Activated naive CD4-positive, alpha-beta T cell treated with anti-CD3 and anti-CD28 coated beads for 36 hours (primary cell): Measurements from ENCODE around the gene DNM1. TPM values are rescaled to one million over a fixed set of nuclear protein-coding genes. Genes with fewer than 3 reads are reported as not detected.
"Not testable (repeated sequence)": the region's sequence is repeated elsewhere in the genome, so short reads cannot be mapped to it uniquely, and the experiment has no call there.

Experiments used
- CTCF ChIA-PET: fragments of 350-600 bp; sonication (Branson Sonifier 250); formaldehyde crosslinking; loops from one replicate; lab custom pipeline; 2021; ENCODE audit warnings: antibody characterized with exemption; lab: Charles Lee
- DNase-seq: peaks from one replicate; pipeline ENCODE4 v3.0.0-alpha.2; 2020
- H3K27ac Mint-ChIP-seq: one replicate; pipeline ENCODE4 v1.8.0; 2021; ENCODE audit warnings: mild to moderate bottlenecking, mixed read lengths
- H3K27me3 Mint-ChIP-seq: one replicate; pipeline ENCODE4 v1.8.0; 2021; ENCODE audit warnings: low read depth, mixed read lengths
- H3K36me3 Mint-ChIP-seq: one replicate; pipeline ENCODE4 v1.8.0; 2021; ENCODE audit warnings: low read depth, mixed read lengths
- H3K4me1 Mint-ChIP-seq: one replicate; pipeline ENCODE4 v1.8.0; 2021; ENCODE audit warnings: low read depth, mixed read lengths
- H3K4me3 Mint-ChIP-seq: one replicate; pipeline ENCODE4 v1.8.0; 2021; ENCODE audit warnings: mild to moderate bottlenecking, moderate library complexity, mixed read lengths
- H3K9me3 Mint-ChIP-seq: one replicate; pipeline ENCODE4 v1.8.0; 2021; ENCODE audit warnings: mixed read lengths
- intact Hi-C: fragments of 100-400 bp; cut with micrococcal nuclease; formaldehyde crosslinking; loops from one replicate; pipeline ENCODE4 v1.15.1; 2023
- total RNA-seq, 2 experiments: library from RNA; stranded (reverse); gene quantifications; one replicate each; pipeline ENCODE4 v1.2.3, GENCODE V29; 2021

DNM1 gene
- total RNA-seq, 2 experiments from 2014 or later = 0.07 to 0.77 TPM

GRCh38 chr9:128266868-128267590, 63.9 kb downstream of the DNM1 start:
- no peak for DNase-seq
- Mint-ChIP-seq H3K27me3 (no peaks in the 10 kb centered on the region), H3K27ac (no peak overlapping the region), H3K4me1 (no peaks in the 10 kb centered on the region), H3K4me3 (no peak overlapping the region), H3K9me3 (no peaks in the 10 kb centered on the region), H3K36me3 (peaks cover 11% of the 10 kb centered on the region)
- intact Hi-C loops = no loop called here
- CTCF ChIA-PET = interaction anchor here (0.8 to 1.4 kb wide), 2 partner anchors 12 to 131 kb away, joined by 3 to 5 read pairs; no protein-coding TSS in a partner anchor

GRCh38 chr9:128271112-128271511, 67.9 kb downstream of the DNM1 start:
- H3K4me3 Mint-ChIP-seq = no peak overlapping the region
- H3K36me3 Mint-ChIP-seq = peaks cover 11% of the 10 kb centered on the region
- peaks cover 10% of the 10 kb centered on the region for H3K4me1 Mint-ChIP-seq
- H3K27ac Mint-ChIP-seq = no peak overlapping the region
- no peaks in the 10 kb centered on the region for H3K27me3 Mint-ChIP-seq
- H3K9me3 Mint-ChIP-seq = no peaks in the 10 kb centered on the region
- CTCF ChIA-PET = interaction anchor here (0.6 to 1.0 kb wide), 2 partner anchors 24 to 188 kb away, joined by 3 read pairs; no protein-coding TSS in a partner anchor
- DNase-seq = no peak
- intact Hi-C loops = no loop called here

DNA sequence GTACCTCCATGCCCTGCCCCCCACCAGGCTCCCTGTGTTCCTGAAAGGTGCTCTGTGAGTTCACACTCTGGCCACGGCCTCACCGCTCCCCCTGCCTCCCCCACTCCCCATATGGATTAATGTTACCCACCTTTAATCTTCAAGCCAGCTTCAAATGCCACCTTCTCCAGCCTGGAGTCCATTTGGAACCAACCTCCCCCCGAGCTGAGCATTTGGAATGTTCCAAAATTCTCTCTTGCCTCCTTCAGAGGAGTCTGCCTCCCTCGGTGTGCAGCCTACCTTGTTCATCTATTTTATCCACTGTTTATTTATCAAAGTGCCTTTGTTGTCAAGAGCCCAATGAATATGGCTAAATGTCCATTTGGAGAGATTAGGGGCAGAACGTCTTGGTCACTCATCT, 68.3 kb downstream of the DNM1 start:
- no peaks in the 10 kb centered on the region for H3K27me3 Mint-ChIP-seq
- H3K27ac Mint-ChIP-seq = no peak overlapping the region

DNA sequence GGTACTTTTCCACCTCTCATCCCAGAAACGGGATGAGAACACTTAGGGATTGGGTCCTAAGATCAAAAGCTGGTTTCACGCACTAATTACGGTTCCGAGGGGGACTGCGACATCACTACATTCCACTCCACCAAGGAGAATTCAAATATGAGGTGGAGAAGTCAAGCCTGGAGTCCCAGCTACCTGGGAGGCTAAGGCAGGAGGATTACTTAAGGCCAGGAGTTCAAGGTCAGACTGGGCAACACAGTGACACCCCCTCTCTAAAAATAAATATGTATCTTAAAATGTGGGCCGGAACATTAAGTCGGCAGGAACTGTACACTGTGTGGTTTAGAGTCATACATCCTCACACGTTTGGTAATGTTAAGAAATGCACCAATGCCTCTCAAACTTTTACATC, 71.1 kb downstream of the DNM1 start:
- Mint-ChIP-seq H3K36me3 (peaks cover 9% of the 10 kb centered on the region), H3K27ac (no peak overlapping the region), H3K4me1 (peaks cover 27% of the 10 kb centered on the region), H3K4me3 (peak overlapping the region; percentile 15), H3K9me3 (no peaks in the 10 kb centered on the region), H3K27me3 (no peaks in the 10 kb centered on the region)
- DNase-seq = no peak
- CTCF ChIA-PET = interaction anchor here (0.6 kb wide), 1 partner anchor 70 kb away, joined by 4 read pairs; no protein-coding TSS in a partner anchor
- intact Hi-C loops = no loop called here

More for the DNA sequence above, 68.3 kb downstream of the DNM1 start:
- Mint-ChIP-seq H3K4me3 (no peak overlapping the region), H3K36me3 (peaks cover 11% of the 10 kb centered on the region), H3K4me1 (peaks cover 12% of the 10 kb centered on the region), H3K9me3 (no peaks in the 10 kb centered on the region)
- CTCF ChIA-PET = interaction anchor here (0.6 to 1.0 kb wide), 2 partner anchors 11 to 23 kb away, joined by 3 read pairs; no protein-coding TSS in a partner anchor
- intact Hi-C loops = no loop called here
- no peak for DNase-seq

- Mint-ChIP-seq H3K9me3 (no peaks in the 10 kb centered on the region), H3K27me3 (no peaks in the 10 kb centered on the region), H3K36me3 (peaks cover 12% of the 10 kb centered on the region), H3K4me1 (peaks cover 32% of the 10 kb centered on the region), H3K4me3 (peak within 1 kb of the TSS; percentile 94), H3K27ac (peak within 1 kb of the TSS; percentile 86)
- CTCF ChIA-PET = interaction anchor here (0.8 to 1.2 kb wide), 2 partner anchors 20 to 66 kb away, joined by 3 to 4 read pairs; no protein-coding TSS in a partner anchor
- no peak for DNase-seq
- intact Hi-C loops = loop anchor here (1.0 to 5.0 kb wide), 9 partner anchors 25 to 449 kb away; partner anchors contain the start of genes CIZ1, COQ4, SPTAN1 and TRUB2
These were observed 72.2 kb downstream of the DNM1 start, which contains the start of gene GOLGA2 for GRCh38 chr9:128275198-128276007. GOLGA2 (minus strand) TSS chr9:128276007; CDS start chr9:128275976, 31 bp downstream.

- intact Hi-C loops = loop anchor here (1.0 to 5.0 kb wide), 9 partner anchors 26 to 448 kb away; partner anchors contain the start of genes CIZ1, COQ4, SPTAN1 and TRUB2
- DNase-seq = peak; percentile 100
- H3K27me3 Mint-ChIP-seq = no peaks in the 10 kb centered on the region
- CTCF ChIA-PET = interaction anchor here (0.8 to 1.2 kb wide), 2 partner anchors 21 to 65 kb away, joined by 3 to 4 read pairs; no protein-coding TSS in a partner anchor
- peaks cover 12% of the 10 kb centered on the region for H3K36me3 Mint-ChIP-seq
- H3K27ac Mint-ChIP-seq = peak within 1 kb of the TSS; percentile 86
- H3K9me3 Mint-ChIP-seq = no peaks in the 10 kb centered on the region
- H3K4me1 Mint-ChIP-seq = peaks cover 32% of the 10 kb centered on the region
- H3K4me3 Mint-ChIP-seq = peak within 1 kb of the TSS; percentile 94
These were observed 72.9 kb downstream of the DNM1 start, which contains the start of gene SWI5 for GRCh38 chr9:128276008-128276573. SWI5 (plus strand) TSS chr9:128276276.

DNA sequence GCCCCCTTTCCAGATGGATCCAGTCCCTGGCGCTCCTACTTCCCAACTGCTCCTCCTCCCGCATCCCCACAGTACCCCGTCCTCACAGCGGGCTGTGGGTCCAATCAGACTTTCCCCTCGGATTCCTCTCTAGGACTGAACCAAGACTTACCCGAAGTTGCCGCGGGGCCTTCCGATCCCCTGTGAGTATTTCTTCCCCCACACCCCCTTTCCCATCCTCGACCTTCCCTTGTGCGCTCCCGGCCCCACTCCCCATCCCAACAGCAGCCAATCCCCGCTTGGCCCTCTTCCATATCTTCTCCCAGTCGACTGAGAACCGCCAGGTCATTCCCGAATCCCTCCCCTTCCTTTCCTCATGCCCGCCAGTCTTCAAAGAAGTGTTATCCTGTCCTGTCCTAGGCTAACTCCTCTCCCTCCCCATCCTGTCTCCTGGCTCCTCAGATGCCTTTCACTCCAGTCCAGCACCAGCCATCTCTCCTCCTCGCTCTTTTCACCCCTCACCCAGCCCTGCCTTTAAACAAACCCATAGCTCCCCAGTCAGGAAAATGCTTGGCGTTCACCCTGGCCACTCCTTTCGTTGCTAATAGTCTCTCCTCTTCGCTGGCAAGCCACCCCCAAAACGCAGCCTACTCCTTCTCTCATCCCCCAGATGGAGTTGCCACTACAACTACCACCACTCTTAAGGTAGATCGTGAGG, 73.5 kb downstream of the DNM1 start:
- H3K9me3 Mint-ChIP-seq = no peaks in the 10 kb centered on the region
- CTCF ChIA-PET = interaction anchor here (0.8 to 1.2 kb wide), 2 partner anchors 22 to 65 kb away, joined by 3 to 4 read pairs; no protein-coding TSS in a partner anchor
- H3K36me3 Mint-ChIP-seq = peaks cover 8% of the 10 kb centered on the region
- no peaks in the 10 kb centered on the region for H3K27me3 Mint-ChIP-seq
- peak; percentile 12 for DNase-seq
- peak overlapping the region; percentile 94 for H3K4me3 Mint-ChIP-seq
- H3K27ac Mint-ChIP-seq = peak overlapping the region; percentile 86
- intact Hi-C loops = loop anchor here (1.0 to 5.0 kb wide), 9 partner anchors 26 to 448 kb away; partner anchors contain the start of genes CIZ1, COQ4, SPTAN1 and TRUB2
- H3K4me1 Mint-ChIP-seq = peaks cover 32% of the 10 kb centered on the region

DNA sequence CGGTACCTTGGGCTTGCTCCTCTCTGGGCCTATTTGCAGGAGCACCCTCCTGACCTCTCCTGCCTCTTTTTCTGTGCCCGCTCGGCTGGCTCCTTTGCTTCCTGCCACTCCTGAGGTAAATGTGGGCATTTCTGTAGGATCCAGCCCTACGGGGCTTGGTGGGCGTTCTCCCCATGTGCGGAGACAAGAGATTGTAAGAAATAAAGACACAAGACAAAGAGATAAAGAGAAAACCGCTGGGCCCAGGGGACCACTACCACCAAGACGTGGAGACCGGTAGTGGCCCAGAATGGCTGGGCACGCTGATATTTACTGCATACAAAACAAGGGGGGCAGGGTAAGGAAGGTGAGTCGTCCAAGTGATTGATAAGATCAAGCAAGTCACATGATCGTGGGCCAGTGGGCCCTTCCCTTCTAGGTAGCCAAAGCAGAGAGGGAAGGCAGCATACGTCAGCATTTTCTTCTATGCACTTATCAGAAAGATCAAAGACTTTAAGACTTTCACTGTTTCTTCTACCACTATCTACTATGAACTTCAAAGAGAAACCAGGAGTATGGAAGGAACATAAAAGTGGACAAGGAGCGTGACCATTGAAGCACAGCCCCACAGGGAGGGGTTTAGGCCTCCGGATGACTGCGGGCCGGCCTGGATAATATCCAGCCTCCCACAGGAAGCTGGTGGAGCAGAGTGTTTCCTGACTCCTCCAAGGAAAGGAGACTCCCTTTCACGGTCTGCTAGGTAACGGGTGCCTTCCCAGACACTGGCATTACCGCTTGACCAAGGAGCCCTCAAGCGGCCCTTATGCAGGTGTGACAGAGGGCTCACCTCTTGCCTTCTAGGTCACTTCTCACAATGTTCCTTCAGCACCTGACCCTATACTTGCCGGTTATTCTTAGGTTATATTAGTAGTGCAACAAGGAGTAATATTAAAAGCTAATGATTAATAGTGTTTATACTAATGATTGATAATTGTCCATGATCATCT, 76.2 kb downstream of the DNM1 start:
- intact Hi-C loops = loop anchor here (5.0 kb wide), 1 partner anchor 87 kb away; the partner anchor contains the start of gene CIZ1
- H3K27ac Mint-ChIP-seq, H3K4me3 Mint-ChIP-seq, H3K36me3 Mint-ChIP-seq, H3K27me3 Mint-ChIP-seq, DNase-seq, H3K9me3 Mint-ChIP-seq: not testable (repeated sequence)
- H3K4me1 Mint-ChIP-seq = peaks cover 29% of the 10 kb centered on the region
- CTCF ChIA-PET = interaction anchor here (1.5 kb wide), 1 partner anchor 16 kb away, joined by 4 read pairs; no protein-coding TSS in a partner anchor

GRCh38 chr9:128280084-128280622, 77.0 kb downstream of the DNM1 start:
- no peaks in the 10 kb centered on the region for H3K9me3 Mint-ChIP-seq
- H3K4me3 Mint-ChIP-seq = no peak overlapping the region
- intact Hi-C loops = no loop called here
- H3K36me3 Mint-ChIP-seq = peaks cover 3% of the 10 kb centered on the region
- no peaks in the 10 kb centered on the region for H3K27me3 Mint-ChIP-seq
- no peak for DNase-seq
- CTCF ChIA-PET = no interaction called here
- H3K4me1 Mint-ChIP-seq = peaks cover 23% of the 10 kb centered on the region
- no peak overlapping the region for H3K27ac Mint-ChIP-seq

DNA sequence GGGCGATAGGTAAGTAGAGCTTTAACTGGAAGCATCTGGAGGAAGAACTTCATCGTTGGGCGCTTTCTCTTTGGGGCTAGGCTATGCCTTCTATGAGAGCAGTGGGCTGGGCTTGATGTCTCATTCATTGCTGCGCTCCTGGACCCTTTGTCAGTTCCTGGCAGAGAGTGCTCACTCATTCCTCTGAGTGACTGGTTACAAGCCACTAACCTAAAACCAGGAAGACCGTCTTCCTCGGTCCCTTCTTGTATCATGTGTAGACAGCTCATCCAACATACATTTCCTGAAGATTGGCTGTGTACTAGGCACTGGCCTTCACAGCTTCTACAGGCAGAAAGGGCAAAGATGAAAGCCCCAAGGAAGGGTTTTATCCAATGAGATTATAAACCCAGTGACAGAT, 79.3 kb downstream of the DNM1 start:
- peaks cover 3% of the 10 kb centered on the region for H3K36me3 Mint-ChIP-seq
- CTCF ChIA-PET = interaction anchor here (0.6 kb wide), 1 partner anchor 11 kb away, joined by 3 read pairs; no protein-coding TSS in a partner anchor
- no peak overlapping the region for H3K27ac Mint-ChIP-seq
- no peak overlapping the region for H3K4me3 Mint-ChIP-seq
- no peaks in the 10 kb centered on the region for H3K27me3 Mint-ChIP-seq
- no peak for DNase-seq
- peaks cover 10% of the 10 kb centered on the region for H3K4me1 Mint-ChIP-seq
- no peaks in the 10 kb centered on the region for H3K9me3 Mint-ChIP-seq
- intact Hi-C loops = no loop called here
